Subcutaneous abdominal adipose tissue (tissue), 5 donors: ENCODE results near the gene BMPR2.
"Not testable (repeated sequence)": the region's sequence is repeated elsewhere in the genome, so short reads cannot be mapped to it uniquely, and the experiment has no call there.

Source experiments
- H3K27ac ChIP-seq: one replicate; pipeline ENCODE4 v1.7.0; 2013; ENCODE audit warnings: low read depth, mild to moderate bottlenecking, inconsistent platforms, low read length, moderate library complexity
- H3K27me3 ChIP-seq, 5 donors: one replicate each; pipeline ENCODE4 v1.7.0; 2013; ENCODE audit warnings: low read length in 5 of 5, inconsistent platforms in 1 of 5; ENCODE audit not compliant: control insufficient read depth in 5 of 5, insufficient read depth in 4 of 5
- H3K36me3 ChIP-seq, 5 donors: one replicate each; pipeline ENCODE4 v1.7.0; 2013; ENCODE audit warnings: low read length in 5 of 5; ENCODE audit not compliant: control insufficient read depth in 5 of 5, insufficient read depth in 5 of 5
- H3K4me1 ChIP-seq, 5 donors: one replicate each; pipeline ENCODE4 v1.7.0; 2013; ENCODE audit warnings: low read length in 5 of 5, mild to moderate bottlenecking in 3 of 5, moderate library complexity in 1 of 5; ENCODE audit not compliant: control insufficient read depth in 5 of 5, insufficient read depth in 5 of 5
- H3K4me3 ChIP-seq, 5 donors: one replicate each; pipeline ENCODE4 v1.7.0; 2013; ENCODE audit warnings: low read length in 5 of 5, low read depth in 1 of 5
- H3K9ac ChIP-seq, 5 donors: one replicate each; pipeline ENCODE4 v1.7.0; 2013; ENCODE audit warnings: low read length in 5 of 5, mild to moderate bottlenecking in 4 of 5, moderate library complexity in 3 of 5
- H3K9me3 ChIP-seq, 5 donors: one replicate each; pipeline ENCODE4 v1.7.0; 2013; ENCODE audit warnings: low read length in 5 of 5; ENCODE audit not compliant: control insufficient read depth in 5 of 5
- donor health status: healthy.
- donor health status: healthy.
- donor health status: healthy.
- donor health status: healthy.
- donor health status: healthy.

The BMPR2 gene

DNA sequence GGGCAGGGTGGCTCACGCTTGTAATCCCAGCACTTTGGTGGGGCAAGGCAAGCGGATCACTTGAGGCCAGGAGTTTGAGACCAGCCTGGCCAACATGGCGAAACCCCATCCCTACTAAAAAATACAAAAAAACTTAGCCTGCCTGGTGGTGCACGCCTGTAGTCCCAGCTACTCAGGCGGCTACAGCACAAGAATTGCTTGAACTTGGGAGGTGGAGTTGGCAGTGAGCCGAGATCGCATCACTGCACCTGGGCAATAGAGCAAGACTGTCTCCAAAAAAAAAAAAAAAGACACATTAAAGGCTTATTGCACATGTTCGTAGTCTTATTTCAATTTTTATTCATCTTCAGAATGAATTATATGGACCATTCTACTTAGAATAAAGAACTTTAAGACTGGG is 110.2 kb downstream of the BMPR2 start:
- peaks cover 0 to 2% (median 0%) of the 10 kb centered on the region in 5 donors for H3K36me3 ChIP-seq
- H3K9ac ChIP-seq = no peak overlapping the region
- H3K4me1 ChIP-seq = no peaks in the 10 kb centered on the region
- H3K27ac ChIP-seq = no peak overlapping the region
- H3K9me3 ChIP-seq = no peaks in the 10 kb centered on the region
- H3K27me3 ChIP-seq = no peaks in the 10 kb centered on the region
- H3K4me3 ChIP-seq = no peak overlapping the region

DNA sequence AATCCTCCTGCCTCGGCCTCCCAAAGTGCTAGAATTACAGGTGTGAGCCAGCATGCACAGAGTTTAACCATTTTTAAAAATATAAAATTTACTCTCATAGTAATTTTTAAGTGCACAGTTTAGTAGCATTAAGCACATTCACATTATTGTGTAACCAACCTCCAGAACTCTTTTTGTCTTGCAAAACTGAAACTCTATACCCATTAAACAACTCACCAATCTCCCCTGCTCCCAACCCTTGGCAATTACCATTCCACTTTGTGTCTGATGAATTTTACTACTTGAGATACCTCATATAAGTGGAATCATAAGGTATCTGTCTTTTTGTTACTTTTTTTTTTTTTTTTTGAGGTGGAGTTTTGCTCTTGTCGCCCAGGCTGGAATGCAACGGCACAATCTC is 112.5 kb downstream of the BMPR2 start:
- H3K27me3 ChIP-seq = no peaks in the 10 kb centered on the region
- H3K36me3 ChIP-seq = peaks cover 0 to 2% (median 0%) of the 10 kb centered on the region in 5 donors
- no peak overlapping the region for H3K9ac ChIP-seq
- no peak overlapping the region for H3K27ac ChIP-seq
- H3K4me3 ChIP-seq = no peak overlapping the region
- no peaks in the 10 kb centered on the region for H3K4me1 ChIP-seq
- H3K9me3 ChIP-seq = no peaks in the 10 kb centered on the region

DNA sequence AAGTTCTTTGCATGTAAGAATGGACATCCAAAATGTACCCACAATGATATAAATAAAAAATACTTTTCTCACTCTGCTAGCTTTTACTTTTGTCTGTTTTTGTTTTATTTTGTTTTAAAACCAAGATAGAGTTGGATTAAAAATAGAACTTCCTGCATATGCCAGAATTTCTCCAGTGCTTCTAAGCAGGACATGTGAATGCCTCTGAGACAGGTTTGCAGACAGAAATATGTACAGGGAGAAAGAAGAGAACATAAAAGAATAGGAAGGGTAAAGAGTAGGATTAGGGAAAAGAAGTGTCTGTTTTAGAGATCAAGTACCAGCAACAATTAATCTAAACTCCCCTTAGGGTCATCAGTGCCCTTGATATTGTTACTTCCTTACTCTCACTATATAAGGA is 114.4 kb downstream of the BMPR2 start:
- no peak overlapping the region for H3K27ac ChIP-seq
- H3K4me3 ChIP-seq = no peak overlapping the region
- H3K27me3 ChIP-seq = no peaks in the 10 kb centered on the region
- peaks cover 0 to 3% (median 0%) of the 10 kb centered on the region in 5 donors for H3K36me3 ChIP-seq
- peaks cover 0 to 4% (median 0%) of the 10 kb centered on the region in 5 donors for H3K4me1 ChIP-seq
- H3K9ac ChIP-seq = no peak overlapping the region
- H3K9me3 ChIP-seq = no peaks in the 10 kb centered on the region

DNA sequence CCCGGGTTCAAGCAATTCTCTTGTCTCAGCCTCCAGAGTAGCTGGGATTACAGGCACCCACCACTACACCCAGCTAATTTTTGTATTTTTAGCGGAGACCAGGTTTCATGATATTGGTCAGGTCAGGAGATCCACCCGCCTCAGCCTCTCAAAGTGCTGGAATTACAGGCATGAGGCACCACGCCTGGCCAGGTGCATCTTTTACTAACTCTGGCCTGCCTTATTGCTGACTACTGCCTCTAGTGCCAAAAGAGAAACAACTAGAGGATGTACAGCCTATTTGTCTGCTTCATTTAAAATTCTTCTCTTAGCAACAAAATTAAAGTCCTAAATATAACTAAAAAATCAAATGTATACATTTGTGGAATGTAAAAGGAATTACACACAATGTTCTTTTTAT is 115.4 kb downstream of the BMPR2 start:
- Histone ChIP-seq H3K36me3 (peaks cover 0 to 3% (median 0%) of the 10 kb centered on the region in 5 donors), H3K27me3 (no peaks in the 10 kb centered on the region), H3K4me1 (peaks cover 0 to 4% (median 0%) of the 10 kb centered on the region in 5 donors), H3K9ac (no peak overlapping the region), H3K4me3 (no peak overlapping the region), H3K27ac (no peak overlapping the region), H3K9me3 (no peaks in the 10 kb centered on the region)

DNA sequence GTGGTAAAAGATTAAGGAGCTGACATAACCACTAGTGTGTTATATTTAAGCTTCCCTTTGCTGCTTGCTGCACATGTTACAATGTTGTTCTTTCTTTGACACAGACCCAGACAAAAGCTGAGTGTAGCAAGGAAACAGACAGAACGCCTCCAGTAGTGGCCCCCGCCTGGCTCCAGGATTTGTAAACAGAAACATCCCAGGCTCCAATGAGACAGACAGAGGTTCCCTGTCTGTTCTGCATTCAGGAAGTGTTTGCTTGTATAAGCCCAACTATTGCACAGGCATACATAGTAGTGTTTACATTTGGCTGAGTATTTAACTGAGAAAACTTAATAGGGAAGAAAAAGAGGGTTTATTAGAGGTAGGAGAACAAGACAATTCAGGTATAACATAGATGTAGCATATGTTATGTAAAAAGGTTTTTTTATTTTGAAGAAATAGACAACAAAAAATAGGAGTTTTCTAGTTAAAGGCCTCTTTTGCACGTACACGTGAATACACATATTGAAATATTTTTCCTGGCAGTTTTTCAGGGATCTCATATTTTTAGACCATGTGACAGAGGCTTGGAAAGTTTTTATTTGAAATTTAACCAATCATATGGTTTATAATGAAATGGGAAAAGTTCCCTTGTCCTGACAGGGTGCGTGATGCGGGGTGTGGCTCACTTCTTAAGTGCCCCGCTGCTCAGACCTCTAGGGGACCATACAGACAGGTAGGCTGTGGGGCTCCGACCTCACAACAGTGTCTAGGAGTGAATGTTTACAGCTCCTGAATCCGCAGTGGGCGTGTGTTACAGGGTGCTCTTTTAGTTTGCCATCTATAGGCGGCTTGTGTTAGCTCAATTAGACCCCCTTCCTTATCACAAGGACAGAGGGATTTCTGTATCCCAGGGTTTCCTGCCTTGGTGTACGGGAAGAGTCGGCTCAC is 118.4 kb downstream of the BMPR2 start:
- Histone ChIP-seq H3K9ac (no peak overlapping the region), H3K4me1 (peaks cover 0 to 4% (median 0%) of the 10 kb centered on the region in 5 donors), H3K9me3 (no peaks in the 10 kb centered on the region), H3K27me3 (no peaks in the 10 kb centered on the region), H3K27ac (no peak overlapping the region), H3K36me3 (peaks cover 0 to 3% (median 0%) of the 10 kb centered on the region in 5 donors), H3K4me3 (no peak overlapping the region)

DNA sequence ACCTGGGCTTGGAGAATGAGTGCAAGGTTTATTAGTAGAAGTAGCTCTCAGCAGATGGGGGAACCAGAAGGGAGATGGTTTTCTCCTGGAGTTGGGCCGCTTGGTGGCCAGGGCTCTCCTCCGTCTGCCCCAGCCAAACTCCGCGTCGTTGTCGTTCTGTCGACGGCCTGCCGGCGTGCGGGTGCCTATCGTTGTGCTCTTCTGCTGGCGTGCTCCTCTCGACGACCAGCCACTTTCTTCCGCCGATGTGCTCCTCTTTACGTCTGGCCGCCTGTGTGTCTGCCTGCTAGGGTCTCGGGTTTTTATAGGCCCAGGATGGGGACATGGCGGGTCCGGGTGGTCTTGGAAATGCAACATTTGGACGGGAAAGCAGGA is 119.1 kb downstream of the BMPR2 start:
- Histone ChIP-seq H3K4me3 (no peak overlapping the region), H3K9ac (no peak overlapping the region), H3K27me3 (no peaks in the 10 kb centered on the region), H3K9me3 (no peaks in the 10 kb centered on the region), H3K4me1 (peaks cover 0 to 4% (median 0%) of the 10 kb centered on the region in 5 donors), H3K36me3 (peaks cover 0 to 3% (median 0%) of the 10 kb centered on the region in 5 donors), H3K27ac (no peak overlapping the region)

DNA sequence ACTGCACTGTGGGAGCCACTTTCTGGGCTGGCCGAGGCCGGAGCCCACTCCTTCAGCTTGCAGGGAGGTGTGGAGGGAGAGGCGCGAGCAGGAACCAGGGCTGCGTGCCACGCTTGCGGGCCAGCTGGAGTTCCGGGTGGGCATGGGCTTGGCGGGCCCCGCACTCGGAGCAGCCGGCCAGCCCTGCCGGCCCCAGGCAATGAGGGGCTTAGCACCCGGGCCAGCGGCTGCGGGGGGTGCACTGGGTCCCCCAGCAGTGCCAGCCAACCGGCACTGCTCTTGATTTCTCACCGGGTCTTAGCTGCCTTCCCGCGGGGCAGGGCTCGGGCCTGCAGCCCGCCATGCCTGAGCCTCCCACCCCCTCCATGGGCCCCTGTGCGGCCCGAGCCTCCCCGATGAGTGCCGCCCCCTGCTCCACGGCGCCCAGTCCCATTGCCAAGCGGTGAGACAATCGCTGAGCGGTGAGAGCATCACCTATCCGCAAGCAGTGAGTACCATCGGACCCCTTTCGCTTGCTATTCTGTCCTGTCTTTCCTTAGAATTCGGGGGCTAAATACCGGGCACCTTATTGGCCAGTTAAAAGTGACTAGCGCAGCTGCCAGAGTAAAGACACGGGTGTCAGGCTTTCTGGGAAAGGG is 120.8 kb downstream of the BMPR2 start:
- H3K27me3 ChIP-seq, H3K4me1 ChIP-seq, H3K4me3 ChIP-seq, H3K36me3 ChIP-seq, H3K27ac ChIP-seq, H3K9ac ChIP-seq, H3K9me3 ChIP-seq: not testable (repeated sequence)

DNA sequence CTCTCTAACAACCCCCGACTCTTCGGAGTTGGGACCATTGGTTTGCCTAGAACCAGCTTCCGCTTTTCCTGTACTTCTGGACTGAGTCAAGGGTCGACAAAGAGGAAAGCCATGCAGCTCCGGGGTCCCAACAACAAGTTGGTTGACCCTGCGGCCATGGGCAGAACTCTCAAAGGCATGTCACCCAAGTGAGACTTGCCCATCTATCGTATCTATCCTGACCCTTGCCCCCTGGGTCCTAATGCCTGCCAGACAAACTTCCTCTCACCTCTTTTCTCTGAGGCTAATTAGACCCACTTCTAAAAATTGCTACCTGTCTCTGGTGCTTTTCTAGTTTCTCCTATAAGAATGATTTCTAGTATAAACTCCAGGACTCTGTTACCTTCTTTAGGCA is 121.3 kb downstream of the BMPR2 start:
- H3K27me3 ChIP-seq, H3K4me3 ChIP-seq, H3K9ac ChIP-seq, H3K9me3 ChIP-seq, H3K27ac ChIP-seq, H3K4me1 ChIP-seq, H3K36me3 ChIP-seq: not testable (repeated sequence)

DNA sequence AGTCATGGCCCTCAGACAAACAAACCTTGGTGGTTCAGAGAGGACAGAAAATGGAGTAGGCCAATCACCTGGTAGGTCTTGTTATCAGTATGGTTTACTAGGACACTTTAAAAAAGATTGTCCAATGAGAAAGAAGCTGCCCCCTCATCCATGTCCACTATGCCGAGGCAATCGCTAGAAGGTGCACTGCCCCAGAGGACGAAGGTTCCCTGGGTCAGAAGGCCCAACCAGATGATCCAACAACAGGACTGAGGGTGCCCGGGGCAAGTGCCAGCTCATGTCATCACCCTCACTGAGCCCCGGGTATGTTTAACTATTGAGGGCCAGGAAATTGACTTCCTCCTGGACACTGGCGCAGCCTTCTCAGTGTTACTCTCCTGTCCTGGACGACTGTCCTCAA is 123.7 kb downstream of the BMPR2 start:
- H3K9ac ChIP-seq, H3K27ac ChIP-seq, H3K9me3 ChIP-seq, H3K4me1 ChIP-seq, H3K36me3 ChIP-seq, H3K4me3 ChIP-seq, H3K27me3 ChIP-seq: not testable (repeated sequence)

DNA sequence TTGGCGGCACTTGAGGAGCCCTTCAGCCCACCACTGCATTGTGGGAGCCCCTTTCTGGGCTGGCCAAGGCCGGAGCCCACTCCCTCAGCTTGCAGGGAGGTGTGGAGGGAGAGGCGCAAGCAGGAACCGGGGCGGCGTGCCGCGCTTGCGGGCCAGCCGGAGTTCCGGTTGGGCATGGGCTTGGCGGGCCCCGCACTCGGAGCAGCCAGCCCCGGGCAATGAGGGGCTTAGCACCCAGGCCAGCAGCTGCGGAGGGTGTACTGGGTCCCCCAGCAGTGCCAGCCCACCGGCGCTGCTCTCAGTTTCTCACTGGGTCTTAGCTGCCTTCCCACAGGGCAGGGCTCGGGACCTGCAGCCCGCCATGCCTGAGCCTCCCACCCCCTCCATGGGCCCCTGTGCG is 127.1 kb downstream of the BMPR2 start:
- not testable (repeated sequence) for H3K4me3 ChIP-seq, H3K27me3 ChIP-seq, H3K9me3 ChIP-seq, H3K4me1 ChIP-seq, H3K9ac ChIP-seq, H3K27ac ChIP-seq, H3K36me3 ChIP-seq
